HepG2 (cell line): Measurements from ENCODE around the gene CPM. TPM values are rescaled to one million over a fixed set of nuclear protein-coding genes. Genes with fewer than 3 reads are reported as not detected.

ENCODE experiments used
- GTF2F1 ChIP-seq: fragments of 150-350 bp; IDR thresholded peaks from 2 replicates; pipeline ENCODE4 v1.6.1; 2014; ENCODE audit warnings: low read length
- JDP2 ChIP-seq: sonication (generic); formaldehyde crosslinking; IDR thresholded peaks from 2 replicates; pipeline ENCODE4 v1.8.1; 2022; ENCODE audit warnings: missing genetic modification reagents, borderline replicate concordance
- MAFK ChIP-seq, 2 experiments: IDR thresholded peaks in 1 of 2; conservative IDR thresholded peaks in 1 of 2; 2 replicates each; pipeline ENCODE4 v1.6.1; 2011; ENCODE audit warnings: improper control_type of control experiment in 2 of 2, low read length in 2 of 2
- POLR2G ChIP-seq: fragments of 200-400 bp; formaldehyde crosslinking; IDR thresholded peaks from 2 replicates; pipeline ENCODE4 v1.6.1; 2018; ENCODE audit warnings: mild to moderate bottlenecking, low read depth, low read length, moderate library complexity
- RBM22 ChIP-seq: fragments of 200-400 bp; formaldehyde crosslinking; optimal IDR thresholded peaks from 2 replicates; pipeline ENCODE3; 2017; ENCODE audit warnings: mild to moderate bottlenecking, low read length, moderate library complexity
- SMAD3 ChIP-seq: sonication (generic); formaldehyde crosslinking; IDR thresholded peaks from 2 replicates; pipeline ENCODE4 v1.4.0; 2020; ENCODE audit warnings: missing genetic modification reagents
- ZFP36L1 ChIP-seq: sonication (generic); formaldehyde crosslinking; IDR thresholded peaks from 2 replicates; pipeline ENCODE4 v1.8.0; 2022; ENCODE audit warnings: mild to moderate bottlenecking, missing genetic modification reagents, moderate library complexity
- ZNF232 ChIP-seq: sonication (generic); formaldehyde crosslinking; IDR thresholded peaks from 2 replicates; pipeline ENCODE4 v1.4.0; 2020; ENCODE audit warnings: missing genetic modification reagents, borderline replicate concordance
- ZNF543 ChIP-seq: sonication (generic); formaldehyde crosslinking; IDR thresholded peaks from 2 replicates; pipeline ENCODE4 v1.4.0; 2020; ENCODE audit warnings: mild to moderate bottlenecking, missing genetic modification reagents
- ZNF589 ChIP-seq: sonication (generic); formaldehyde crosslinking; conservative IDR thresholded peaks from 2 replicates; pipeline ENCODE4 v1.8.0; 2022; ENCODE audit warnings: mild to moderate bottlenecking, moderate library complexity, missing genetic modification reagents
- ZSCAN12 ChIP-seq: sonication (generic); formaldehyde crosslinking; IDR thresholded peaks from 2 replicates; pipeline ENCODE4 v1.9.0; 2021; ENCODE audit warnings: mild to moderate bottlenecking, missing genetic modification reagents
- polyA plus RNA-seq, 8 experiments: library from polyadenylated mRNA; depleted of rRNA in 3 of 8; stranded (reverse) in 7 of 8; unstranded in 1 of 8; fragments of >200 nt; fragmentation: Illumina TruSeq in 4 of 8; extraction: Trizol in 4 of 8; gene quantifications; 2 replicates each; pipeline versions ENCODE4 v1.2.1 to v1.2.3, GENCODE V29; 2011 to 2016; ENCODE audit warnings: low read depth in 4 of 8, missing spikeins in 1 of 8, mixed read lengths in 1 of 8; ENCODE audit not compliant: insufficient read depth in 1 of 8
- total RNA-seq, 5 experiments: library from RNA; depleted of rRNA; stranded (reverse); fragments of >200 nt; fragmentation: Illumina TruSeq; extraction: Trizol; gene quantifications; 2 replicates each; pipeline ENCODE4 v1.2.3, GENCODE V29; 2016; ENCODE audit warnings: low read depth in 1 of 5
- TF ChIP-seq, protein P1 (sequence below): sonication (generic); formaldehyde crosslinking; IDR thresholded peaks from 2 replicates; pipeline ENCODE4 v1.5.0; 2020; ENCODE audit warnings: mild to moderate bottlenecking, missing genetic modification reagents
- TF ChIP-seq, protein P2 (sequence below): sonication (generic); formaldehyde crosslinking; IDR thresholded peaks from 2 replicates; pipeline ENCODE4 v1.5.0; 2020; ENCODE audit warnings: missing genetic modification reagents, mild to moderate bottlenecking, borderline replicate concordance
- TF ChIP-seq, protein P3 (sequence below): sonication (generic); formaldehyde crosslinking; IDR thresholded peaks from 2 replicates; pipeline ENCODE4 v1.5.0; 2020; ENCODE audit warnings: missing genetic modification reagents
- TF ChIP-seq, protein P4 (sequence below): sonication (generic); formaldehyde crosslinking; IDR thresholded peaks from 2 replicates; pipeline ENCODE4 v1.5.0; 2020; ENCODE audit warnings: missing genetic modification reagents
- TF ChIP-seq, protein P5 (sequence below): sonication (generic); formaldehyde crosslinking; IDR thresholded peaks from 2 replicates; pipeline ENCODE4 v1.8.0; 2022; ENCODE audit warnings: missing genetic modification reagents, mild to moderate bottlenecking, borderline replicate concordance
- TF ChIP-seq, protein P6 (sequence below): IDR thresholded peaks from 2 replicates; pipeline ENCODE4 v1.6.1; 2012; ENCODE audit warnings: low read depth, low read length, improper control_type of control experiment

The CPM gene
- total and polyA plus RNA-seq, 2 of the 13 experiments (the other 11 are each of a cell fraction or from before 2014, with no cell fraction given): not detected

DNA sequence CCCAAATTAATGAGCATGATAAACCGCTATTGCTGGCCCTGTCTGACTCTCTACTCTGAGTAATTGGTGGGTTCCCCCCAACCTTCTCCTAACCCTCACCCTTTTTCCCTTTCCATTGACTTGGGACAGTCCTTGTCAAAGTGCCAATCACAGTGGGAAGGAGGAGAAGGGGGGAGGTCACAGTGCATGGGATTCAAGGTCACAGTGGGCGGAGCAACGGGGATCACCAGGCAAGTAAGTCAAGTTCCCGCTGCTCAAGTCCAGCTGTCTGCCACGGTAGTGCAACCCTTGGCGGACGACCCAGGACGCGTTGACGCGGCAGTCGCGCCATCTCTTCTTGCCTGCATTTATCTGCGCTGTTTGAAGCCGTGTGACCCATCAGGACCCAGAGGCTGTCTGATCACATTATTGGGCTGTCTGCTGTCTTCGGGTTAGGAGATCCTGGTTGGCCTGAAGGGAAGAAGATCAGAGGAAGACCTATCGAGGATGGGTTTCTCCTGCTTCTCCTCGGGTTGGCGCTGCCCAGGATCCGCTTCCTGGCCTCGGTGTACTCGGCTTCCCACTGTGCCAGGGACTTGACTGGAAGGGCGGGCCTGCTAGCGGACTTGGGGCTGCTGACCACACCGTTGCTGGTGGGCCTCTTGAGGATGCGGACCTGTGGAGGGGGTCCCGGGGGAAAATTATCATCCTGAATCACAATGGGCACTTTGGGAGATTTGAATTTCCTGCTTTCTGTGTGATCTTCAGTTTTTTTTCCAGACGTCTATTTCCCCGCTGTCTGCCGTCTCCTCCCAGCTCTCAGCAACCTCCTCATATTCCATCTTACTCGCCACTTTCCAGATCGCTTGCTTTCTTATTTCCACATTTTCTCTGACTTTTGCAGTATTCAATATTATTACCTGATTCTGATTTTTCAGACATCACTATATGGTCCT is 128.0 kb downstream of the CPM start (continued):
- TF ChIP-seq, protein P1, sequence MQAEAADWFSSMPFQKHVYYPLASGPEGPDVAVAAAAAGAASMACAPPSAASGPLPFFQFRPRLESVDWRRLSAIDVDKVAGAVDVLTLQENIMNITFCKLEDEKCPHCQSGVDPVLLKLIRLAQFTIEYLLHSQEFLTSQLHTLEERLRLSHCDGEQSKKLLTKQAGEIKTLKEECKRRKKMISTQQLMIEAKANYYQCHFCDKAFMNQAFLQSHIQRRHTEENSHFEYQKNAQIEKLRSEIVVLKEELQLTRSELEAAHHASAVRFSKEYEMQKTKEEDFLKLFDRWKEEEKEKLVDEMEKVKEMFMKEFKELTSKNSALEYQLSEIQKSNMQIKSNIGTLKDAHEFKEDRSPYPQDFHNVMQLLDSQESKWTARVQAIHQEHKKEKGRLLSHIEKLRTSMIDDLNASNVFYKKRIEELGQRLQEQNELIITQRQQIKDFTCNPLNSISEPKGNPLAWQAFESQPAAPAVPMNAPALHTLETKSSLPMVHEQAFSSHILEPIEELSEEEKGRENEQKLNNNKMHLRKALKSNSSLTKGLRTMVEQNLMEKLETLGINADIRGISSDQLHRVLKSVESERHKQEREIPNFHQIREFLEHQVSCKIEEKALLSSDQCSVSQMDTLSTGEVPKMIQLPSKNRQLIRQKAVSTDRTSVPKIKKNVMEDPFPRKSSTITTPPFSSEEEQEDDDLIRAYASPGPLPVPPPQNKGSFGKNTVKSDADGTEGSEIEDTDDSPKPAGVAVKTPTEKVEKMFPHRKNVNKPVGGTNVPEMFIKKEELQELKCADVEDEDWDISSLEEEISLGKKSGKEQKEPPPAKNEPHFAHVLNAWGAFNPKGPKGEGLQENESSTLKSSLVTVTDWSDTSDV: no peak
- TF ChIP-seq GTF2F1 (no peak), POLR2G (peak; percentile 92), MAFK (conservative IDR thresholded peaks at IDR 0.05 in 1 of 2, IDR thresholded peaks at IDR 0.05 in 1 of 2; ENCODE audit: low read length in 2 of 2) (no peak), SMAD3 (CRISPR knock-in tag) (no peak; the same call in 1 of the 2 replicates), RBM22 (peak; percentile 21), ZNF543 (CRISPR knock-in tag) (peak; percentile 87), ZSCAN12 (CRISPR knock-in tag) (no peak), ZFP36L1 (CRISPR knock-in tag) (0 out of 2 replicates have a peak, but pooled peaks have one; percentile 59), ZNF232 (CRISPR knock-in tag) (no peak), ZNF589 (0 out of 2 replicates have a peak, but pooled peaks have one; percentile 29), JDP2 (CRISPR knock-in tag) (no peak)
- TF ChIP-seq, protein P2, sequence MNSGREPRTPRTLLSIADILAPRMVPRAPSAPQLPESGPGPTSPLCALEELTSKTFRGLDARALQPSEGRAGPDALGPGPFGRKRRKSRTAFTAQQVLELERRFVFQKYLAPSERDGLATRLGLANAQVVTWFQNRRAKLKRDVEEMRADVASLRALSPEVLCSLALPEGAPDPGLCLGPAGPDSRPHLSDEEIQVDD (CRISPR knock-in tag): 0 out of 2 replicates have a peak, but pooled peaks have one; percentile 39
- TF ChIP-seq, protein P3, sequence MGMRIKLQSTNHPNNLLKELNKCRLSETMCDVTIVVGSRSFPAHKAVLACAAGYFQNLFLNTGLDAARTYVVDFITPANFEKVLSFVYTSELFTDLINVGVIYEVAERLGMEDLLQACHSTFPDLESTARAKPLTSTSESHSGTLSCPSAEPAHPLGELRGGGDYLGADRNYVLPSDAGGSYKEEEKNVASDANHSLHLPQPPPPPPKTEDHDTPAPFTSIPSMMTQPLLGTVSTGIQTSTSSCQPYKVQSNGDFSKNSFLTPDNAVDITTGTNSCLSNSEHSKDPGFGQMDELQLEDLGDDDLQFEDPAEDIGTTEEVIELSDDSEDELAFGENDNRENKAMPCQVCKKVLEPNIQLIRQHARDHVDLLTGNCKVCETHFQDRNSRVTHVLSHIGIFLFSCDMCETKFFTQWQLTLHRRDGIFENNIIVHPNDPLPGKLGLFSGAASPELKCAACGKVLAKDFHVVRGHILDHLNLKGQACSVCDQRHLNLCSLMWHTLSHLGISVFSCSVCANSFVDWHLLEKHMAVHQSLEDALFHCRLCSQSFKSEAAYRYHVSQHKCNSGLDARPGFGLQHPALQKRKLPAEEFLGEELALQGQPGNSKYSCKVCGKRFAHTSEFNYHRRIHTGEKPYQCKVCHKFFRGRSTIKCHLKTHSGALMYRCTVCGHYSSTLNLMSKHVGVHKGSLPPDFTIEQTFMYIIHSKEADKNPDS: no peak
- TF ChIP-seq, protein P4, sequence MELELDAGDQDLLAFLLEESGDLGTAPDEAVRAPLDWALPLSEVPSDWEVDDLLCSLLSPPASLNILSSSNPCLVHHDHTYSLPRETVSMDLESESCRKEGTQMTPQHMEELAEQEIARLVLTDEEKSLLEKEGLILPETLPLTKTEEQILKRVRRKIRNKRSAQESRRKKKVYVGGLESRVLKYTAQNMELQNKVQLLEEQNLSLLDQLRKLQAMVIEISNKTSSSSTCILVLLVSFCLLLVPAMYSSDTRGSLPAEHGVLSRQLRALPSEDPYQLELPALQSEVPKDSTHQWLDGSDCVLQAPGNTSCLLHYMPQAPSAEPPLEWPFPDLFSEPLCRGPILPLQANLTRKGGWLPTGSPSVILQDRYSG (CRISPR knock-in tag): no peak
- TF ChIP-seq, protein P5, sequence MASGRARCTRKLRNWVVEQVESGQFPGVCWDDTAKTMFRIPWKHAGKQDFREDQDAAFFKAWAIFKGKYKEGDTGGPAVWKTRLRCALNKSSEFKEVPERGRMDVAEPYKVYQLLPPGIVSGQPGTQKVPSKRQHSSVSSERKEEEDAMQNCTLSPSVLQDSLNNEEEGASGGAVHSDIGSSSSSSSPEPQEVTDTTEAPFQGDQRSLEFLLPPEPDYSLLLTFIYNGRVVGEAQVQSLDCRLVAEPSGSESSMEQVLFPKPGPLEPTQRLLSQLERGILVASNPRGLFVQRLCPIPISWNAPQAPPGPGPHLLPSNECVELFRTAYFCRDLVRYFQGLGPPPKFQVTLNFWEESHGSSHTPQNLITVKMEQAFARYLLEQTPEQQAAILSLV (CRISPR knock-in tag): peak; percentile 88
- TF ChIP-seq, protein P6, sequence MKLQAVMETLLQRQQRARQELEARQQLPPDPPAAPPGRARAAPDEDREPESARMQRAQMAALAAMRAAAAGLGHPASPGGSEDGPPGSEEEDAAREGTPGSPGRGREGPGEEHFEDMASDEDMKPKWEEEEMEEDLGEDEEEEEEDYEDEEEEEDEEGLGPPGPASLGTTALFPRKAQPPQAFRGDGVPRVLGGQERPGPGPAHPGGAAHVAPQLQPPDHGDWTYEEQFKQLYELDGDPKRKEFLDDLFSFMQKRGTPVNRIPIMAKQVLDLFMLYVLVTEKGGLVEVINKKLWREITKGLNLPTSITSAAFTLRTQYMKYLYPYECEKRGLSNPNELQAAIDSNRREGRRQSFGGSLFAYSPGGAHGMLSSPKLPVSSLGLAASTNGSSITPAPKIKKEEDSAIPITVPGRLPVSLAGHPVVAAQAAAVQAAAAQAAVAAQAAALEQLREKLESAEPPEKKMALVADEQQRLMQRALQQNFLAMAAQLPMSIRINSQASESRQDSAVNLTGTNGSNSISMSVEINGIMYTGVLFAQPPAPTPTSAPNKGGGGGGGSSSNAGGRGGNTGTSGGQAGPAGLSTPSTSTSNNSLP: 0 out of 2 replicates have a peak, but pooled peaks have one; percentile 7
